ENCODE results near the gene FAM222A. TPM values are rescaled to one million over a fixed set of nuclear protein-coding genes. Genes with fewer than 3 reads are reported as not detected.

FAM222A gene
- total RNA-seq, 3 donors from 2014 or later: 1.7 to 4.4 (median 3.5) TPM

DNA sequence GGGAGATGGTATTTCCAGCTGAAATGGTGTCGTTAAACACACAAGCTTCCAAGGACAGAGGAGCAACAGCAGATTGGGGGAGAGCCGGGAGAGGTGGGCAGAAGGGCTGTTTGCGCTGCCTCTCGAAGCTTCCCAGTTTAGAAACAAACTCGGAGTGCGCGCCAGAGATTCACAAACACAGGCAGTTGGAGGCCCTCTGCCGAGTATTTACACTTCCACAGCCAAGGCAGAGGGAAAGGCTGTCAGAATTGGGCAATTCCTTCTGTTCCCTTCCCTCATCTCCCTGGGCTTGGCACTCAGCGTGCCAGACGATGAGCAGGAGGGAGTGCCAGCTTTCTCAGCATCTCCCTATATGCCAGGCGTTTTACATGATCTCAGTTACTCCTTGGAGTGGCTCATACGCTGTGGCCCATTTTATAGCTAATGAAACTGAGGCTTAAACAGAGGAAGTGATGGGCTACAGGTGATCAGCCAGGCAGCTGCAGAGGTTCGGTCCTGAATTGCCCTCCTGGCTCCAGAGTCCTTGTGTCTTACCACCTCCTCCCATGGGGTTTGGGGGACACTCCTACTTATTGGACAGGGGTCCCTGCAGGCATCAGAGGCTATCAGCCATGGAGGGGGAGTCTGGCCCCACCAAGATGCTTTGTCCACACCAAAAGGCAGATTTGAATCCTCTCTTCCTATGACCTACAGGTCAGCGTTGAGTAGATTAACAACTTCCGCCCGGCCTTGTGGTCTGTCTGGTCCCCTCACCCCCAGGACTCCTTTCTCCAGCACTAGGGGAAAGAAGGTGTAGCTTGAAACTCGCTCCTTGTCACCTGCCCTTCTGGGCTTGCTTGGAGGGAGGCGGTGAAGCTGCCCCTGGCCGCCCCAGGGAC lies 3.1 kb downstream of the FAM222A start:
- Histone ChIP-seq H3K4me1 (ENCODE audit: low read depth) (peaks cover 18% of the 10 kb centered on the region), H3K36me3 (ENCODE audit: low read depth) (no peaks in the 10 kb centered on the region), H3K9me3 (no peaks in the 10 kb centered on the region), H3K4me3 (no peak overlapping the region)
- intact Hi-C loops (cut with DNase I, micrococcal nuclease): no loop called here
- TF ChIP-seq, protein P1, sequence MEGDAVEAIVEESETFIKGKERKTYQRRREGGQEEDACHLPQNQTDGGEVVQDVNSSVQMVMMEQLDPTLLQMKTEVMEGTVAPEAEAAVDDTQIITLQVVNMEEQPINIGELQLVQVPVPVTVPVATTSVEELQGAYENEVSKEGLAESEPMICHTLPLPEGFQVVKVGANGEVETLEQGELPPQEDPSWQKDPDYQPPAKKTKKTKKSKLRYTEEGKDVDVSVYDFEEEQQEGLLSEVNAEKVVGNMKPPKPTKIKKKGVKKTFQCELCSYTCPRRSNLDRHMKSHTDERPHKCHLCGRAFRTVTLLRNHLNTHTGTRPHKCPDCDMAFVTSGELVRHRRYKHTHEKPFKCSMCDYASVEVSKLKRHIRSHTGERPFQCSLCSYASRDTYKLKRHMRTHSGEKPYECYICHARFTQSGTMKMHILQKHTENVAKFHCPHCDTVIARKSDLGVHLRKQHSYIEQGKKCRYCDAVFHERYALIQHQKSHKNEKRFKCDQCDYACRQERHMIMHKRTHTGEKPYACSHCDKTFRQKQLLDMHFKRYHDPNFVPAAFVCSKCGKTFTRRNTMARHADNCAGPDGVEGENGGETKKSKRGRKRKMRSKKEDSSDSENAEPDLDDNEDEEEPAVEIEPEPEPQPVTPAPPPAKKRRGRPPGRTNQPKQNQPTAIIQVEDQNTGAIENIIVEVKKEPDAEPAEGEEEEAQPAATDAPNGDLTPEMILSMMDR (IDR thresholded peaks at IDR 0.05): no peak
- DNase-seq (no peak), ATAC-seq (no peak)

GRCh38 chr12:109717390-109718357 lies 4.0 kb downstream of the FAM222A start:
- no peak for DNase-seq
- H3K4me3 ChIP-seq: no peak overlapping the region
- TF ChIP-seq, protein P1 (IDR thresholded peaks at IDR 0.05): no peak
- no peaks in the 10 kb centered on the region for H3K36me3 ChIP-seq (ENCODE audit: low read depth)
- no peaks in the 10 kb centered on the region for H3K9me3 ChIP-seq
- peaks cover 18% of the 10 kb centered on the region for H3K4me1 ChIP-seq (ENCODE audit: low read depth)
- intact Hi-C loops (cut with DNase I, micrococcal nuclease): no loop called here
- ATAC-seq: no peak

DNA sequence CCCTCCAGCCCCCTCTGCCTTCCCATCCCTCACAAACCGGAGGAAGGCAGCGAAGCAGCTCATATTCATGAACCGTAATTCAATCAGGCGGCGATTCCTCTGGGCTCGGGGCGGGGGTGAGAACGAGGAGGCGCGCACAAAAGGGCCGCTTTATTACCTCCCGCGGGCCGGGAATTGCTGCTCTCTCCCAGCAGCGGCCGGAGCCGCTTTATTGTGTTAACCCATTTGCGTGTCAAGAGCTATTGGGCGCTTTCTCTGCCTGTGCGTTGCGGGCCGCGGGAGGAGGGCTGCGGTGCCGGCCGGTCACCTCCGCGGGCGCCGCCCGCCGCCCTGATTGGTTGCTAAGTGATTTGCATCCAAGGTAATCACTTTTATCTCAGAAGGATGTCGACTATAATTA lies 4.8 kb downstream of the FAM222A start:
- TF ChIP-seq, protein P1 (IDR thresholded peaks at IDR 0.05): no peak
- no peaks in the 10 kb centered on the region for H3K36me3 ChIP-seq (ENCODE audit: low read depth)
- intact Hi-C loops (cut with DNase I, micrococcal nuclease): no loop called here
- no peak overlapping the region for H3K4me3 ChIP-seq
- DNase-seq (peak in 1 of 3 donors; percentile 38), ATAC-seq (no peak)
- H3K4me1 ChIP-seq (ENCODE audit: low read depth): peaks cover 14% of the 10 kb centered on the region
- H3K9me3 ChIP-seq: no peaks in the 10 kb centered on the region

- DNase-seq: no peak
- intact Hi-C loops (cut with DNase I, micrococcal nuclease): no loop called here
- H3K36me3 ChIP-seq (ENCODE audit: low read depth): no peaks in the 10 kb centered on the region
- TF ChIP-seq, protein P1 (IDR thresholded peaks at IDR 0.05): no peak
- no peak overlapping the region for H3K4me3 ChIP-seq
- no peaks in the 10 kb centered on the region for H3K9me3 ChIP-seq
- H3K4me1 ChIP-seq (ENCODE audit: low read depth): peaks cover 13% of the 10 kb centered on the region
- ATAC-seq: no peak
Observed at GRCh38 chr12:109719123-109720022, 5.7 kb downstream of the FAM222A start.

Data from mucosa of descending colon (tissue), 3 donors.